MCF 10A (cell line): ENCODE data around the gene RPS18. TPM values are rescaled to one million over a fixed set of nuclear protein-coding genes. Genes with fewer than 3 reads are reported as not detected.
A peak's percentile ranks its signal among the peaks of the same experiment; 100 is the strongest.

Experiments
- BruUV-seq: library from RNA; stranded (reverse); fragments of 400-500 nt; replicated peaks from 2 replicates; lab custom pipeline; 2021; lab: Mats Ljungman, UMichigan
- CTCF ChIA-PET: fragments of 300-600 bp; sonication (Branson Sonifier 250); formaldehyde crosslinking; extraction: SDS; loops from one replicate; lab custom pipeline; 2021; ENCODE audit warnings: antibody characterized with exemption, inconsistent platforms; lab: Yijun Ruan, JAX
- POLR2A ChIA-PET: fragments of 300-600, 350-650 bp; sonication (Branson Sonifier 250); formaldehyde crosslinking; extraction: SDS; loops from one replicate; lab custom pipeline; 2020; ENCODE audit warnings: antibody characterized with exemption, inconsistent platforms; lab: Yijun Ruan, JAX
- DNase-seq: peaks from one replicate; pipeline ENCODE4 v3.0.0-alpha.2; 2018; ENCODE audit not compliant: unreplicated experiment
- H3K27ac Mint-ChIP-seq: one replicate; pipeline ENCODE4 v1.8.0; 2022; ENCODE audit warnings: mild to moderate bottlenecking, low read depth, mixed read lengths; ENCODE audit not compliant: unreplicated experiment
- H3K27me3 Mint-ChIP-seq: one replicate; pipeline ENCODE4 v1.8.0; 2022; ENCODE audit warnings: mixed read lengths; ENCODE audit not compliant: insufficient read depth, unreplicated experiment
- H3K36me3 Mint-ChIP-seq: one replicate; pipeline ENCODE4 v1.8.0; 2022; ENCODE audit warnings: mild to moderate bottlenecking, moderate library complexity, mixed read lengths; ENCODE audit not compliant: insufficient read depth, unreplicated experiment
- H3K4me1 Mint-ChIP-seq: one replicate; pipeline ENCODE4 v1.8.0; 2022; ENCODE audit warnings: mixed read lengths; ENCODE audit not compliant: insufficient read depth, unreplicated experiment
- H3K4me3 Mint-ChIP-seq: one replicate; pipeline ENCODE4 v1.8.0; 2022; ENCODE audit warnings: mild to moderate bottlenecking, moderate library complexity, mixed read lengths; ENCODE audit not compliant: unreplicated experiment
- H3K9me3 Mint-ChIP-seq: one replicate; pipeline ENCODE4 v1.8.0; 2022; ENCODE audit warnings: mixed read lengths; ENCODE audit not compliant: unreplicated experiment
- intact Hi-C: fragments of 100-400 bp; cut with micrococcal nuclease; formaldehyde crosslinking; loops from 2 replicates; pipeline ENCODE4 v1.14.1; 2022
- total RNA-seq: library from RNA; stranded (reverse); gene quantifications from 2 replicates; pipeline ENCODE4 v1.2.3, GENCODE V29; 2022
- TF ChIP-seq, protein P1 (sequence below): fragments of 200-600 bp; IDR thresholded peaks from one replicate; pipeline ENCODE4 v1.8.0; 2022; ENCODE audit warnings: antibody characterized with exemption, mild to moderate bottlenecking; ENCODE audit not compliant: unreplicated experiment

Gene RPS18
- total RNA-seq, 1 experiment from 2014 or later, result 4,063 TPM

DNA sequence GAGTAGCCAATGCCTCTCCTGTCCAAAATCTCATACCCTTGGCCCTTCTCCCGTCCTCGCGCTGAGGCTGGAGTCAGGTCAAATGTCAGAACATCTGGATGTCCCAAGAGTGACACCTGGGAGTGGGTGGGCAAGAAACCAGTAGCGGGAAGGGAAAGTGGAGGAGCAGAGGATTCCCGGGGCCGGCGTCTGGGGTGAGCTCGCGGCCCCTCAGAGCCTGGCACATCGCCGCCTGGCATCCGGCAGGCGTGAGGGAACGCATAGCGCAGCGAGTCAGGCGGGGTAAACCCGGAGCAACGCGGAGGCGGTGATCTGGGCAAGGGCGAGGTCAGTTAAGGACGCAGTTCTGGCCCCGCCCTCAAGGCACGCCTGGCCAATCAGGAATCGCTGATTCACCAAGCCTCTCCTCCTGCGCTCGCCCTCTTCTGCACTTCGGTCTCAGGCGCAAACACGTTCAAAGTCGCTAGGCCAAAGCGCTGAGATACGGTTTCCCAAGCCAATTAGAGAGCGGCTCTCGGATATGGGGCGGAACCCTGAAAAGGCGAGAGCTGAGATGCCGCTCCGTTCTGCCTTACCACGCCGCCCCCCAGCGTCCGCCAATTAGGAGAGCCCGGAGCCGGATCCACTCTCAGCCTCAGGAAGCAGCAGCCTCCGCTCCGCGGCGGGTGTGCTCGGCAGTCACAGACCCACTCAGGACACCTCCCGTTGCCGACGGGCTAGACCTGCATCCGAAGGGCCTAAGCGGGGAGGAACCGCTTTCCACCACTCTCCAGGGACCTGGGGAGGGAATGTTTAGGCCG is 22.7 kb upstream of the RPS18 start:
- DNase-seq, result peak; percentile 99
- H3K4me3 Mint-ChIP-seq, result peak overlapping the region; percentile 82
- H3K4me1 Mint-ChIP-seq, result peaks cover 22% of the 10 kb centered on the region
- no peaks in the 10 kb centered on the region for H3K27me3 Mint-ChIP-seq
- CTCF ChIA-PET, result interaction anchor here (0.7 to 2.8 kb wide), 35 partner anchors 9 to 412 kb away, joined by 3 to 31 read pairs (median 5); partner anchors contain the start of genes HSD17B8, RPS18 and VPS52
- no peaks in the 10 kb centered on the region for H3K9me3 Mint-ChIP-seq
- POLR2A ChIA-PET, result interaction anchor here (0.7 to 5.5 kb wide), 27 partner anchors 9 to 1277 kb away, joined by 3 to 110 read pairs (median 5); partner anchors contain the start of genes B3GALT4, BRD2, HSD17B8 and PFDN6
- TF ChIP-seq, protein P1, sequence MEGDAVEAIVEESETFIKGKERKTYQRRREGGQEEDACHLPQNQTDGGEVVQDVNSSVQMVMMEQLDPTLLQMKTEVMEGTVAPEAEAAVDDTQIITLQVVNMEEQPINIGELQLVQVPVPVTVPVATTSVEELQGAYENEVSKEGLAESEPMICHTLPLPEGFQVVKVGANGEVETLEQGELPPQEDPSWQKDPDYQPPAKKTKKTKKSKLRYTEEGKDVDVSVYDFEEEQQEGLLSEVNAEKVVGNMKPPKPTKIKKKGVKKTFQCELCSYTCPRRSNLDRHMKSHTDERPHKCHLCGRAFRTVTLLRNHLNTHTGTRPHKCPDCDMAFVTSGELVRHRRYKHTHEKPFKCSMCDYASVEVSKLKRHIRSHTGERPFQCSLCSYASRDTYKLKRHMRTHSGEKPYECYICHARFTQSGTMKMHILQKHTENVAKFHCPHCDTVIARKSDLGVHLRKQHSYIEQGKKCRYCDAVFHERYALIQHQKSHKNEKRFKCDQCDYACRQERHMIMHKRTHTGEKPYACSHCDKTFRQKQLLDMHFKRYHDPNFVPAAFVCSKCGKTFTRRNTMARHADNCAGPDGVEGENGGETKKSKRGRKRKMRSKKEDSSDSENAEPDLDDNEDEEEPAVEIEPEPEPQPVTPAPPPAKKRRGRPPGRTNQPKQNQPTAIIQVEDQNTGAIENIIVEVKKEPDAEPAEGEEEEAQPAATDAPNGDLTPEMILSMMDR, result no peak
- intact Hi-C loops, result loop anchor here (1.0 to 2.0 kb wide), 5 partner anchors 40 to 235 kb away; partner anchors contain the start of genes RING1, RXRB and SLC39A7
- BruUV-seq, result no TSS peak
- H3K36me3 Mint-ChIP-seq, result peaks cover 41% of the 10 kb centered on the region
- peak overlapping the region; percentile 70 for H3K27ac Mint-ChIP-seq

- Mint-ChIP-seq H3K27me3 (no peaks in the 10 kb centered on the region), H3K4me3 (peak overlapping the region; percentile 82), H3K27ac (peak overlapping the region; percentile 70), H3K4me1 (peaks cover 22% of the 10 kb centered on the region), H3K9me3 (no peaks in the 10 kb centered on the region), H3K36me3 (peaks cover 44% of the 10 kb centered on the region)
- intact Hi-C loops, result loop anchor here (2.0 kb wide), 3 partner anchors 41 to 131 kb away; partner anchors contain the start of genes RING1, RXRB and SLC39A7
- ChIA-PET POLR2A (interaction anchor here (0.5 to 5.5 kb wide), 24 partner anchors 10 to 1603 kb away, joined by 3 to 110 read pairs (median 5); partner anchors contain the start of genes B3GALT4, BRD2, HSD17B8 and PFDN6), CTCF (interaction anchor here (0.6 to 2.6 kb wide), 8 partner anchors 8 to 336 kb away, joined by 3 to 16 read pairs (median 8); partner anchors contain the start of genes RPS18 and VPS52)
- TSS peak; percentile 67 for BruUV-seq
- DNase-seq, result peak; percentile 79
- TF ChIP-seq, protein P1, result no peak
Observed at GRCh38 chr6:33249732-33250630, 21.9 kb upstream of the RPS18 start.

- ChIA-PET CTCF (interaction anchor here (0.6 to 1.6 kb wide), 7 partner anchors 11 to 337 kb away, joined by 3 to 8 read pairs (median 3); no protein-coding TSS in a partner anchor), POLR2A (interaction anchor here (0.6 to 5.5 kb wide), 18 partner anchors 9 to 1074 kb away, joined by 3 to 110 read pairs (median 6); partner anchors contain the start of genes B3GALT4, BRD2, HSD17B8 and PFDN6)
- intact Hi-C loops, result no loop called here
- Mint-ChIP-seq H3K9me3 (no peaks in the 10 kb centered on the region), H3K36me3 (peaks cover 50% of the 10 kb centered on the region), H3K4me1 (peaks cover 22% of the 10 kb centered on the region), H3K27me3 (no peaks in the 10 kb centered on the region), H3K4me3 (peak overlapping the region; percentile 82), H3K27ac (peak overlapping the region; percentile 70)
- BruUV-seq, result no TSS peak
- TF ChIP-seq, protein P1, result no peak
- no peak for DNase-seq
Observed at GRCh38 chr6:33250731-33251130, 21.1 kb upstream of the RPS18 start.
